CD14-positive monocyte (primary cell): Measurements from ENCODE around the gene PLA2G4F. TPM values are rescaled to one million over a fixed set of nuclear protein-coding genes. Genes with fewer than 3 reads are reported as not detected.

Source experiments
- DNase-seq, 3 donors: peaks; one replicate each; pipeline ENCODE4 v3.0.0-alpha.2; 2011 to 2022
- H2AFZ ChIP-seq: 2 replicates; pipeline ENCODE4 v1.6.0; 2012; ENCODE audit warnings: mild to moderate bottlenecking, low read depth, low read length, inconsistent platforms; ENCODE audit not compliant: insufficient read depth, poor library complexity, severe bottlenecking
- H3K27ac ChIP-seq, 2 donors: 1 replicate in 1 of 2; 2 replicates in 1 of 2; pipeline ENCODE4 v1.5.1; 2012 to 2013; ENCODE audit warnings: low read length in 2 of 2, control low read depth in 1 of 2, inconsistent platforms in 1 of 2, low read depth in 1 of 2, mild to moderate bottlenecking in 1 of 2
- H3K27me3 ChIP-seq, 2 donors: one replicate each; pipeline versions ENCODE4 v1.6.0 to v1.6.1; 2011 to 2013; ENCODE audit warnings: low read length in 2 of 2; ENCODE audit not compliant: control insufficient read depth in 2 of 2, insufficient read depth in 2 of 2
- H3K36me3 ChIP-seq, 2 donors: replicated peaks in 1 of 2; 1 replicate in 1 of 2; 2 replicates in 1 of 2; pipeline versions ENCODE4 v1.5.1 to v1.6.1; 2012 to 2013; ENCODE audit warnings: low read length in 2 of 2, control low read depth in 1 of 2, inconsistent platforms in 1 of 2, mild to moderate bottlenecking in 1 of 2; ENCODE audit not compliant: insufficient read depth in 2 of 2, control insufficient read depth in 1 of 2
- H3K4me1 ChIP-seq, 2 donors: 1 replicate in 1 of 2; 2 replicates in 1 of 2; pipeline versions ENCODE4 v1.5.1 to v1.6.1; 2012 to 2013; ENCODE audit warnings: low read length in 2 of 2, control low read depth in 1 of 2, inconsistent platforms in 1 of 2, mild to moderate bottlenecking in 1 of 2, moderate library complexity in 1 of 2; ENCODE audit not compliant: insufficient read depth in 2 of 2, control insufficient read depth in 1 of 2
- H3K4me2 ChIP-seq: replicated peaks from 2 replicates; pipeline ENCODE3; 2012; ENCODE audit warnings: low read length, moderate library complexity, mild to moderate bottlenecking; ENCODE audit not compliant: poor library complexity, severe bottlenecking; ENCODE audit errors: extremely low read depth
- H3K4me3 ChIP-seq, 3 experiments: fragments of 200-600 bp in 1 of 3; sonication (generic) in 1 of 3; replicated peaks in 1 of 3; 1 replicate in 2 of 3; 2 replicates in 1 of 3; pipeline ENCODE4 v1.5.1; 2011 to 2013; ENCODE audit warnings: low read length in 3 of 3, mild to moderate bottlenecking in 3 of 3, control low read depth in 2 of 3, low read depth in 2 of 3, inconsistent platforms in 1 of 3, moderate library complexity in 1 of 3
- H3K79me2 ChIP-seq: 2 replicates; pipeline ENCODE4 v1.6.0; 2012; ENCODE audit warnings: mild to moderate bottlenecking, control low read depth, inconsistent platforms, low read length, moderate library complexity; ENCODE audit not compliant: insufficient read depth
- H3K9ac ChIP-seq: 2 replicates; pipeline ENCODE4 v1.6.0; 2017; ENCODE audit warnings: low read length, mild to moderate bottlenecking; ENCODE audit not compliant: insufficient read depth, poor library complexity, severe bottlenecking
- H3K9me3 ChIP-seq, 2 donors: replicated peaks in 1 of 2; 1 replicate in 1 of 2; 2 replicates in 1 of 2; pipeline versions ENCODE4 v1.5.1 to v1.6.1; 2012 to 2013; ENCODE audit warnings: low read length in 2 of 2, control low read depth in 1 of 2; ENCODE audit not compliant: control insufficient read depth in 1 of 2, insufficient read depth in 1 of 2
- H4K20me1 ChIP-seq: 2 replicates; pipeline ENCODE4 v1.6.0; 2012; ENCODE audit warnings: mild to moderate bottlenecking, low read length, control low read depth, moderate library complexity; ENCODE audit not compliant: insufficient read depth
- H3K27ac Mint-ChIP-seq, 7 donors: one replicate each; pipeline ENCODE4 v1.8.0; 2020; ENCODE audit warnings: mild to moderate bottlenecking in 7 of 7, mixed read lengths in 7 of 7, moderate library complexity in 6 of 7, inconsistent platforms in 2 of 7
- H3K27me3 Mint-ChIP-seq, 3 donors: one replicate each; pipeline ENCODE4 v1.8.0; 2021 to 2022; ENCODE audit warnings: low read depth in 3 of 3, mild to moderate bottlenecking in 3 of 3, mixed read lengths in 3 of 3, moderate library complexity in 3 of 3, inconsistent platforms in 1 of 3
- H3K36me3 Mint-ChIP-seq, 2 donors: one replicate each; pipeline ENCODE4 v1.8.0; 2020; ENCODE audit warnings: mixed read lengths in 2 of 2, inconsistent platforms in 1 of 2, mild to moderate bottlenecking in 1 of 2
- H3K4me1 Mint-ChIP-seq: one replicate; pipeline ENCODE4 v1.8.0; 2020; ENCODE audit warnings: mild to moderate bottlenecking, mixed read lengths
- H3K4me3 Mint-ChIP-seq, 2 donors: one replicate each; pipeline ENCODE4 v1.8.0; 2020; ENCODE audit warnings: mild to moderate bottlenecking in 2 of 2, mixed read lengths in 2 of 2, moderate library complexity in 1 of 2
- H3K9me3 Mint-ChIP-seq, 7 donors: one replicate each; pipeline ENCODE4 v1.8.0; 2020 to 2022; ENCODE audit warnings: mixed read lengths in 7 of 7, mild to moderate bottlenecking in 6 of 7, moderate library complexity in 6 of 7, inconsistent platforms in 2 of 7
- WGBS: methylation state at CpG from one replicate; pipeline ENCODE4 v1.1.5; 2013; ENCODE audit warnings: missing lambda C conversion rate; ENCODE audit not compliant: insufficient coverage; 5-methylcytosine and 5-hydroxymethylcytosine counted together
- intact Hi-C, 2 donors: fragments of 100-400 bp; cut with micrococcal nuclease; formaldehyde crosslinking; loops; one replicate each; pipeline versions ENCODE4 v1.15.0 to v1.15.1; 2023
- polyA plus RNA-seq, 3 donors: library from polyadenylated mRNA; depleted of rRNA in 1 of 3; unstranded in 2 of 3; stranded (reverse) in 1 of 3; fragments of 300-500 nt in 2 of 3; fragments of >200 nt in 1 of 3; fragmentation: Illumina TruSeq in 2 of 3; gene quantifications; 1 replicate in 2 of 3; 2 replicates in 1 of 3; pipeline ENCODE4 v1.2.3, GENCODE V29; 2012 to 2021
- TF ChIP-seq, protein P1 (sequence below): fragments of 200-600 bp; IDR thresholded peaks from one replicate; pipeline ENCODE4 v1.8.0; 2022; ENCODE audit warnings: antibody characterized with exemption, mild to moderate bottlenecking

Gene PLA2G4F
- polyA plus RNA-seq, 3 donors, result not detected

DNA sequence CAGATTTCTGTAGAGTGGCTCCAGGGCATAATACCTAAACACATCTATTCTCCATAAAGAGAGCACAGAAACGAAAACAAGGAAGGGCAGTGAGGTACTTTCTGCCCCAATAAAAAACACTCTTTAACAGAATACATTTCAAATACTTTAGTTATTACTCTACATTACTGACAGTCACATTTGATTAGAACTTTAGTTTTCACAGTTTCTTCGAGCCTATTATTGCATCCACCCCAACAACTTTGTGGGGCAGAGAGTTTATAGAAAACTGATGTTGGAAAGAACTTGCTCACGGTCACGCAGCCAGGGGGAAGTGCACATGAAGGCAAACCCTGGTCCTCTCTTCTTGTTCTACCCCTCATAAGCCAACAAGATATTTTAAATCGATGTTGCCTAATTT is 42.7 kb upstream of the PLA2G4F start:
- Mint-ChIP-seq H3K27ac (peak overlapping the region in 1 of 7 donors; percentile 2), H3K4me1 (peaks cover 6% of the 10 kb centered on the region), H3K4me3 (no peak overlapping the region), H3K27me3 (peaks cover 0 to 2% (median 0%) of the 10 kb centered on the region in 3 donors), H3K9me3 (peaks cover 0 to 3% (median 1%) of the 10 kb centered on the region in 7 donors), H3K36me3 (peaks cover 45 to 78% of the 10 kb centered on the region in 2 donors)
- Histone ChIP-seq H3K4me2 (no peak overlapping the region), H3K9me3 (no peaks in the 10 kb centered on the region), H3K9ac (no peak overlapping the region), H2AFZ (no peak overlapping the region), H3K4me1 (no peaks in the 10 kb centered on the region), H4K20me1 (peaks cover 62% of the 10 kb centered on the region), H3K27me3 (no peaks in the 10 kb centered on the region), H3K79me2 (peaks cover 66% of the 10 kb centered on the region), H3K4me3 (no peak overlapping the region), H3K36me3 (peaks cover 35 to 62% of the 10 kb centered on the region in 2 donors), H3K27ac (no peak overlapping the region)
- intact Hi-C loops, result no loop called here
- WGBS, result no CpG with 5 or more reads among the region's 5 CpGs
- DNase-seq, result no peak
- TF ChIP-seq, protein P1, sequence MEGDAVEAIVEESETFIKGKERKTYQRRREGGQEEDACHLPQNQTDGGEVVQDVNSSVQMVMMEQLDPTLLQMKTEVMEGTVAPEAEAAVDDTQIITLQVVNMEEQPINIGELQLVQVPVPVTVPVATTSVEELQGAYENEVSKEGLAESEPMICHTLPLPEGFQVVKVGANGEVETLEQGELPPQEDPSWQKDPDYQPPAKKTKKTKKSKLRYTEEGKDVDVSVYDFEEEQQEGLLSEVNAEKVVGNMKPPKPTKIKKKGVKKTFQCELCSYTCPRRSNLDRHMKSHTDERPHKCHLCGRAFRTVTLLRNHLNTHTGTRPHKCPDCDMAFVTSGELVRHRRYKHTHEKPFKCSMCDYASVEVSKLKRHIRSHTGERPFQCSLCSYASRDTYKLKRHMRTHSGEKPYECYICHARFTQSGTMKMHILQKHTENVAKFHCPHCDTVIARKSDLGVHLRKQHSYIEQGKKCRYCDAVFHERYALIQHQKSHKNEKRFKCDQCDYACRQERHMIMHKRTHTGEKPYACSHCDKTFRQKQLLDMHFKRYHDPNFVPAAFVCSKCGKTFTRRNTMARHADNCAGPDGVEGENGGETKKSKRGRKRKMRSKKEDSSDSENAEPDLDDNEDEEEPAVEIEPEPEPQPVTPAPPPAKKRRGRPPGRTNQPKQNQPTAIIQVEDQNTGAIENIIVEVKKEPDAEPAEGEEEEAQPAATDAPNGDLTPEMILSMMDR, result no peak

DNA sequence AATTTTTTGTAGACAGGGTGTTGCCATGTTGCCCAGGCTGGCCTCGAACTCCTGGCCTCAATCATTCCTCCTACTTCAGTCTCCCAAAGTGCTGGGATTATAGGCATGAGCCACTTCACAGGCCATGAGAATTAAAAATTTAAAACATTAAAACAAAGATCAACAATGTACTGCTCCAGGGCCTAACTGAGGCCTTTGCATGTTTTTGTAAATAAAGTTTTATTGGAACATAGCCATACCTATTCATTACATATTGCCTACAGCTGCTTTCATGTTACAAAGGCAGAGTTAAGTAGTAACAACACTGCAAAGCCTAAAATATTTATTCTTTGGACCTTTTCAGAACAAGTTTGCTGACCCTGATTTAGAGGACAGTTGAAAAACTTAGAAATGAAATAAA is 42.1 kb upstream of the PLA2G4F start:
- intact Hi-C loops, result no loop called here
- Histone ChIP-seq H2AFZ (no peak overlapping the region), H3K27ac (no peak overlapping the region), H3K79me2 (peaks cover 66% of the 10 kb centered on the region), H3K9ac (no peak overlapping the region), H3K27me3 (no peaks in the 10 kb centered on the region), H3K4me1 (no peaks in the 10 kb centered on the region), H4K20me1 (peaks cover 60% of the 10 kb centered on the region), H3K9me3 (no peaks in the 10 kb centered on the region), H3K36me3 (peaks cover 36 to 68% of the 10 kb centered on the region in 2 donors), H3K4me3 (no peak overlapping the region), H3K4me2 (no peak overlapping the region)
- Mint-ChIP-seq H3K36me3 (peaks cover 46 to 81% of the 10 kb centered on the region in 2 donors), H3K27me3 (peaks cover 0 to 2% (median 0%) of the 10 kb centered on the region in 3 donors), H3K9me3 (peaks cover 0 to 3% (median 1%) of the 10 kb centered on the region in 7 donors), H3K4me1 (peaks cover 5% of the 10 kb centered on the region), H3K4me3 (no peak overlapping the region), H3K27ac (no peak overlapping the region)
- WGBS, result 100% methylated on average over 1 of the region's 1 CpG
- no peak for DNase-seq
- TF ChIP-seq, protein P1, result no peak
